HG03159 (cell line): Measurements from ENCODE around the gene MCU.
"Not testable (repeated sequence)": the region's sequence is repeated elsewhere in the genome, so short reads cannot be mapped to it uniquely, and the experiment has no call there.

ENCODE experiments used
- ATAC-seq: cut with Tn5 transposase; IDR thresholded peaks from one replicate; pipeline ENCODE4 v1.9.1; 2021; ENCODE audit warnings: mild to moderate bottlenecking, moderate library complexity; ENCODE audit not compliant: unreplicated experiment

MCU gene

DNA sequence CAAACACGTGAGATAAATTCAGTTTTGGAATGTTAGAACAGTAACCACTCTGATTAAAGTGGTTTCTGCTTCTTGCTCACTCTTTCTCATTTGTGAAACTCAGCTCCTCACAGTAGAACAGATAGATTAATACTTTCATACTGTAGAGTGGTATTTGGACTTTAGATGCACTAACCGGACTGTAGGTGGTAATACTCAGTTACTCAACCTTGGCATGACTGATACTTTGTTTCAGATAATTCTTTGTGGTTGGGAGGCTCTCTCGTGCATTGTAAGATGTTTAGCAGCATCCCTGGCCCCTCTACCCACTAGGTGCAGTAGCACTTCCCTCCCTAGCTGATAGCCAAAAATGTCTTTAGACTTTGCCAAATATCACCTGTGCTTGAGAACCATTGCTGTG, 37.6 kb downstream of the MCU start:
- peak; percentile 73 for ATAC-seq

DNA sequence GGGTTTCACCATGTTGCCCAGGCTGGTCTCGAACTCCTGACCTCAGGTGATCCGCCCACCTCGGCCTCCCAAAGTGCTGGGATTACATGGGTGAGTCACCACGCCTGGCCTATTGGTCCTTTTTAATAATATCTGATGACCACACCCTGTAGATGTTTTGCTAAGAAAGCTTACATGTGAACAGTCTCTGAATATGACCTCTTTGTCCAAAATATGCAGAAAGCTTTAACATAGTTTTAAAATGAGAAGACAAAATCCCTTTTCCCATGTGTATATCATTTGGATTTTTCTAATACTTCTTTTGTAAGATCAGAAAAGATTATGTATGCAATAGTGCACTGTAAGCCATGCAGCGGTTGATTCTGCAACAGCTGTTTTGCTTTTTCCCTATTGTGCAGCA, 38.5 kb downstream of the MCU start:
- no peak for ATAC-seq

DNA sequence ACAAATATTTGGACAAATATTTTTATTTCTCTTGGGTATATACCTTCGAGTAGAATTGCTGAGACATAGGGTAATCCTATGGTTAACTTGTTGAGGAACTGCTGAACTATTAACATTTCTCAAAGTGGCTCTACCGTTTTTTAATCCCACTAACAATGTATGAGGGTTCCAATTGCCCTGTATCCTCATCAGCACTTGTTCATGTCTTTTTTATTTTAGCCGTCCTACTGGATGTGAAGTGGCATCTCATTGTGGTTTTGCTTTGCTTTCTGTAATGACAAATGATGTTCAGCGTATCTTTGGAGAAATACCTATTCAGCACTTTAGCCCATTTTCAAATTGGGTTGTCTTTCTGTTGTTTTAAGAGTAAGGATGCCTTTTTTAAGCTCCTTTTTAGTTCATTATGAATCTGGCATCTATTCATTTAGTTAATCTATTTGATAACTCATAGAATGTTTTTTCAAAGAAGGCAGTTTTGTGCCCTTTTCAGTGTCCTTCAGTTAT, 40.0 kb downstream of the MCU start:
- ATAC-seq: no peak

DNA sequence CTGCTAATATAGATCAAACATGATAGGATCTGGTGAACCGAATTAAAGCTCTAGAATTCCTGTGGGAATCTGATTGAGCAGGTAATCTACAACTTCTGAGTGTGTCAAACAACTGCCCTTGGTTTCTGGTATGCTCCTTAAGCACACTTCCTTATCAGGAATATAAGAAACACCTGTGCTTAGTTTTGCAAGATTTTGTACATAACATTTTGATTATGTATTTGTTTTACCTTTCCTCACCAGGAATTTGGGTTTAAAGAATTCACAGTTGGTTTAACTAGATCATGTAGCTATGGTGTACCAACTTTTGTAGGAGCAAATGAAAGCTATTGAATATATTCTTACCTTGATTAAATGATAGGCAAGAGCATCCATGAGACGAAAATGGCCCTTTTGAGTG, 40.6 kb downstream of the MCU start:
- ATAC-seq: no peak

DNA sequence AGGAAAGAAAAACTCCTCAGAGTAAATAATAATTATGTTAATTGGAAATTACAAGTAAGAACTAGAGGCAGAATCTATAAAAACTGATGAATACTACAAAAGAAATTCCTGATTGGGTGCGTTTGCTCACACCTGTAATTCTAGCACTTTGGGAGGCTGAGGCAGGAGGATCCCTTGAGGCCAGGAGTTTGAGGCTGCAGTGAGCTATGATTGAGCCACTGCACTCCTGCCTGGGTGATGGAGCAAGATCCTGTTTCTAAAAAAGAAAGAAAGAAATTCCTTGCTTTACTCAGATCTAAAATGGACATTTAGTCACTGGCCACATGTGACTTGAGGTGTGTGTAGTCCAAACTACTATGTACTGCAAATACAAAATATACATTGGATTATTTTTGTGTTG, 42.0 kb downstream of the MCU start:
- no peak for ATAC-seq

DNA sequence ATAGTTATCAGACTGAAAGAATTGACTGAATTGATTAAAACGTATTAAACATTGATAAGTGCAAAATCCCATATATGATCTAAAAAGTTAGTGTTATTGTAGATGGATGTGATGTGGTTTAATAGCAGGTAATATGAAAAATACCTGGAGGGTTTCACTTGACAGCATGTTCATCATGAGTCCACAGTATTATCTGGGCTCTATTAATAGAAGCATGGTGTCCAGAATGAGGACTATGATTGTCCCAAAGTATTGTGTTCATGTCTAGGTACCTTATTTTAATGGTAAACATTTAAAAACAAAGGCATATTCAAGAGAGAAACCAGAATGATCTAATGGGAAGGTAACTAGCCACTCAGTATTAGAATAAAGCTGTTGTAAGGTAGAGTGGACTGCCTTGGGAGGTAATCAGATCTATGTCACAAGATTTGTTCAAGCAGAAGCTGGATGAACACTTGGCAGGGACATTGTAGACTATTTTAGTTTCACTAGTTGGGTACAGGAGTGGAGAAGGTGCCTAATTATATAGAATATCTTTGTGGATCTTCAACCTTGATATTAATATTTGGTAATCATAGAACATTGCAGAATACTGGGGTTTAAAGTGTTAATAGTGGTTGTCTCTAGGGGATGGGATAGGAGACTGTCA, 43.5 kb downstream of the MCU start:
- ATAC-seq: no peak

DNA sequence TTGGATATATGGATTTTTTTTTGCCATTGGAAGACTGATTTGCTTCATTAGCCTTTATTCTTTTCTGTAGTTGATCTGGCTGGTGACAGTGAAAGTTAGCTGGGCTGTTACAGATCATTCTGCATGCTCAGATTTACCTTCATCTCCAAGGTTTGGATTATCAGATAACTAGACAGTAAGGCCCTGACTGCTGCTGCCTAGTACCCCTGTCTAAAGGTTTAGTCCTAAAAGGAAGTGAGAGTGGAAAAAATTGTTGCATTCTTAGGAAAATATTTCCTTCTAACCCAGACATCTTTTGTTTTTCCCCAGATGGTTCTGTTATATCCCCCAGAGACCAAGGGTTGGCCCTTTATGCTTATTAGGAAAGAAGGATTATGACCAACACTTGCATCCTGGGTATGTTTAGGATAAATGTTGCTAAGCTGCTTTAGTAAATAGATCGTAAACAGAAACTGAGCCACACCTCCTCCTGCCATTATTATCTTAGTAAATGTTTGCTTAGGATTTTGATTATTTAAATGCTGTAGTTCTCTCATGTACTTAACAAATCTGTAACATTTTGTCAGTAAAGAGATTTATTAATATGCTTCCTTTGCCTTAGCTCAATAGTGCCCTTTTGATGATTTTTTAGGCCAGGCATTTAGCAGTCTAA, 44.4 kb downstream of the MCU start:
- ATAC-seq: no peak

DNA sequence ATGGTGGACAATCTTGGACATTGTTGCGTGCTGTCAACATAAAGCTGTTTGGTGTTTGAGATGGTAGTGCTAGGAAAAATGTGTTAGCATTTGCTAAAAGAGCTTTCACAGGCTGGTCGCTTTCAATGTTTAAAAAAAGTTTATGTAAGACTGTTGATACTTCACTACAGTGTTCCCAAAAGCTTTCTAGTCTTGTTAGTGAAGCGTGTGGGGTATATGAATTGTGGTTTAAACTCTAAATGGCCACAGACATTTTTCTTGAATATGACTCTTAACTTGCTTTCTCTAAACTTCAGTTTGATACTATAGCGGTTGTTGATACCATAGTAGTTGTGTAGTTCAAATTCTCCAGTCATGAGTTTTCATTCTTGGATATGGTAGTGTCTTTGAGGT, 44.9 kb downstream of the MCU start:
- ATAC-seq: no peak

DNA sequence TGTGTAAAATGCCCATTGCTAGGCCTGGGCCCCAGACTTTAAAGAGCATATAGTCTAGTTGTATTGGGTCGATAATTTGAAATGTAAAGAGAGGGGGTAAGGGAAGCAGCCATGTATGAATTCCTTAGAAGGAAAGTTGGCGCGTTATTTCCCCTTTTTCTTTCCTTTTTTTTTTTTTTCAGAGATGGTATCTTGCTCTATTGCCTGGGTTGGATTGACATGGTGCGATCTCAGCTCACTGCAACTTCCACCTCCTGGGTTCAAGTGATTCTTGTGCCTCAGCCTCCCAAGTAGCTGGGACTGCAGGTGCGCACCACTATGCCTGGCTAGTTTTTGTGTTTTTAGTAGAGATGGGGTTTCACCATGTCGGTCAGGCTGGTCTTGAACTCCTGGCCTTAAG, 45.4 kb downstream of the MCU start:
- ATAC-seq: not testable (repeated sequence)

DNA sequence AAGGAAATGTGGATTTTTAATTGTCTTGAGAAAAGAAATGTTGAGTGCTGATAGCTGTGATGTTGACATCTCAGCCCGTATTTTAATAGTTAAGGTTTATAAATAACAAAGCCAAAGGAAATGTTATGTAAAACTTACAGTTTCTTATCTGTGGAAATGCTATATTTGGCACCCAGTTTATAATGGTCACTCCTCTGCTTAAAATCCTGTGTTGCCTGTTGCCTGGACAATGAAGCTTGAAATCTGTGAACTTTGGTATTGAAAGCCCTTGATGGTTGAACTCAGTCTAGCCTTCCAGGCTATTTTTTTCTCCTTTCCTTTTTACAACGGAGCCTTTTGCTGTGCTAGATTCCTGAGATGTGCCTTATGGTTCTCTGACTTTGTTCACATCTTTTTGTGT, 46.5 kb downstream of the MCU start:
- ATAC-seq: no peak

DNA sequence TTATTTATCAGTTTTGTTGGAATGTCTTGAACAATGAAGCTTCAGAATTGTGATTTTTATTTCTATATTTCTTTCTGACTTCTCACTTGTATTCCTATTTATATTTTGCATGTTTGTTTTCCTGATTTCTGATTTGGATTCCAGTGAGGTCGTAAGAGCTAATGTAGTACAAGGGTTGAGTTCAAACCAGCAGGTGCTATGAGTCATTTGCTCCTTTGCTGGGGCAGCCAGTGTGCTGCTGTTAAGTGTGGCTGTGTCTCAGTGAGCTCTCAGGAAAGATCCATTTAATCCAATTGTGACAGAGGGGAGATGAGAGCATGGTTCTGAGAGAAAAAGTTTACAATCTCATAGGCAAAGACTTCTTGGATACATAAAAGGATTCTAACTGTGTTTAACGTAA, 48.6 kb downstream of the MCU start:
- no peak for ATAC-seq

DNA sequence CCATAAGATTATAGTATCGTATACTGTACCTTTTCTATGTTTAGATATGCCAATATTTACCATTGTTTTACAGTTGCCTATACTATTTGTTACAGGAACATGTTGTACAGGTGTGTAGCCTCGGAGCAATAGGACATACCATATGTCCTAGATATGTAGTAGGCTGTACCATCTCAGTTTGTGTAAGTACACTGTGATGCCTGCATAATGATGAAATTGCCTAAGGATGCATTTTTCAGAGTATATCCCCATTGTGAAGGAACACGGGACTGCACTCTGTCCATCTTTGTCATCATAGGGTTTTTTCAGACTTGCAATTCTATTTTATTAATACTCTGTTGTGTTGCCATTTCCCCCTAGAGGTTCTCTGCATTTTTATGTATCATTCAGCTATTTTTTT, 50.1 kb downstream of the MCU start:
- ATAC-seq: no peak

DNA sequence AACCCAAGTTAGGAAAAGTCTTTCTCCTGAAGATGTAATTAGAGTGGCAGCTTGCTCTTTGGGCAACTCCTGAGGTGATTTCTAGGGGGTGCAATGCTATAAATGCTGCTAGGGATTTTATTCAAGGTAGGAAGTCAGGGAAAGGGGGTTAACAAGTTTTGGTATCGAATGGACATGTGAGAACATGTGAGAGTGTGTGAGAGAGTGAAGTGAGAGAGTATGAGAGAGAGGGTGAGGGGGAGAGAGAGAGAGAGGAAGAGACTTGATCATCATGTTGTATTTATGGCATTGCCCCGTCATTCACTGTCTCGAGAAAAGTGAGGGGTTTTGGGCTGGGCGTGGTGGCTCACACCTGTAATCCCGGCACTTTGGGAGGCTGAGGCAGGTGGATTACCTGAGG, 50.9 kb downstream of the MCU start:
- no peak for ATAC-seq

DNA sequence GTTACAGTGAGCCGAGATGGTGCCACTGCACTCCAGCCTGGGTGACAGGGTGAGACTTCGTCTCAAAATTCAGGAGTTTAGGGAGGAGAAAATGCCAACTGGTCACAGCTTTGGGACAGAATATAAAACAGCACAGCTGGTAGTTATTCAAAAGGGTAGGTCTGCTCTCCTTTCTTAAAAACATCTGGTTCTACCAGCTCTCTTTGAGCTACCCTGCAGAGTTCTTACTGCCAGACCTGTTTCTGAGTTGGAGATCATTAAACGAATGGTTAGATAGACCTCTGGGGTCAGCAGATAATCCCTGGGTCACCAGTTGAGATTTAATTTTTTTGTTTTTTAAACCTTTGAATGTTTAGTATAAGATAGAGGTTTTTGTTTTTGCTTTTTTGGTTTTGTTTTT, 52.6 kb downstream of the MCU start:
- no peak for ATAC-seq

DNA sequence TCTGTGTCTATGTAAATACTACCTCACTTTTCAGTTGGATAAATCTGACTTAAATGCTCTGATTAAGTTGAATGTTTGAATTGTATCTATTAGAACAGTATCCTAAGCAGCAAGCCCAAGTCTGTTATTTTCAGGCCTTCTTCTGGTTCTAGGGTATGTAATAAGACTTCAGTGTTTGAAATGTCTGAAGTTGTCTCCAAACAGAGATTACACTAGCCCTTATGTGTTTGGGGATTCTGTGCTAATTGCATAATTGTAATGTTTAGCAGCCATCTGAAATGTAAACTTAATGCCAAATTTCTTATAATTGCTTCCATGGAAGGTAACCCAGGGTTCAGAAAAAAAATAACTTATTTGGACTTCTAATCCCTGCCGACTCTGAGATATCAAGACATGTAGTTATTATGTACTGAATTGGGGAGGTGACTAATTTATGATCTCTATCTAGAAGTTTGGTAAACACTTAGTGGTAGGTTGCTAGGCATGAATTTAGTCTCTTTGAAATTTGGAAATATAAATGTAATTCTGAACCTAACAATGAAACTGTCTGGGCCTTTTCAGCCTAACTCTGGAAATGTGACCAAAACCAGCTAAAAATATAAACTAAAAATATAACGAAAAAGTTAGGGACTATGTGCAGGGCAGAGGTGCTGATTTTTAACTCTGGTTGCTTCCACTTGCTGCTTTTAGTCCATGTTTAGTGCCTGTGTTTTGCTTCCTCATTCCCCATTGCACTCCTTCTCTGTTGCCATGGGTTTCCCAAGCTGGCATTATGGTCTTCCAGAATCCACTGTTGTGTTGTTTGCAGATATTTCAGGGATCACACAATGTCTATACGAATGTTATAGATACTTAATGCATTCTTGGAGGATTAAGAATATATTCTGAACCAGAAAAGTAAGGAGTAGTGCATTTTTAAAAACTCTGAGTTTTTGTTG, 54.8 kb downstream of the MCU start:
- no peak for ATAC-seq

DNA sequence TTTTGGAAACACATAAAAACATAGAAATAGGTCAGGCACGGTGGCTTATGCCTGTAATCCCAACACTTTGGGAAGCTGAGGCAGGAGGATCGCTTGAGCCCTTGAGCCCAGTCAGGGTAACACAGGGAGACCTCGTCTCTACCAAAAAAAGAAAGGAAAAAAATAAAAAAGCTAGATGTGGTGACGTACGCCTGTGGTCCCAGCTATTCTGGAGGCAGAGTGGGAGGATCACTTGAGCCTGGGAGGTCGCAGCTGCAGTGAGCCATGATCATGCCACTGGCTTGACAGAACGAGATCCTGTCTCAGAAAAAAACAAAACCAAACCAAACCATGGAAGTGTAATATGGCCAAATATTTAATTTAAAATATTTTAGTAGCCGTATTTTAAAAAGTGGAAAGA, 55.6 kb downstream of the MCU start:
- no peak for ATAC-seq

DNA sequence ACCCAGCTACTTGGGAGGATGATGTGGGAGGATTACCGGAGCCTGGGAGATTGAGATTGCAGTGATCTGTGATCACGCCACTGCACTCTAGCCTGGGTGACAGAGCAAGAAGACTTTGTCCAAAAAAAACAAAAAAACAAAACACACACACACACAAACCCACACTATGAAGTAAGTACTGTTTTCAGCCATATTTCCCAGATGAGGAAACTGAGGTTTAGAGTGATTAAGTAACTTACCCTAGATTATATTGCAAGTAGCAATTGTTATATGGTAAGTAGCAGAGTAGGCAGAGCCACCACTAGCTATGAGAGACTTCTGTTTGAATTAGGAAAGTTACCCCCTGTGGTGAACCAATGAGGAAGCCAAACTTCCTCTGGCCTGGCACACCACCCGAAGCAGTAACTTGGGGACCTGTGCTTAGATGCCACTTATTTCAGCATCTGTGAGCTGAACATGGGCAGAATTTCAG, 61.9 kb downstream of the MCU start:
- no peak for ATAC-seq

DNA sequence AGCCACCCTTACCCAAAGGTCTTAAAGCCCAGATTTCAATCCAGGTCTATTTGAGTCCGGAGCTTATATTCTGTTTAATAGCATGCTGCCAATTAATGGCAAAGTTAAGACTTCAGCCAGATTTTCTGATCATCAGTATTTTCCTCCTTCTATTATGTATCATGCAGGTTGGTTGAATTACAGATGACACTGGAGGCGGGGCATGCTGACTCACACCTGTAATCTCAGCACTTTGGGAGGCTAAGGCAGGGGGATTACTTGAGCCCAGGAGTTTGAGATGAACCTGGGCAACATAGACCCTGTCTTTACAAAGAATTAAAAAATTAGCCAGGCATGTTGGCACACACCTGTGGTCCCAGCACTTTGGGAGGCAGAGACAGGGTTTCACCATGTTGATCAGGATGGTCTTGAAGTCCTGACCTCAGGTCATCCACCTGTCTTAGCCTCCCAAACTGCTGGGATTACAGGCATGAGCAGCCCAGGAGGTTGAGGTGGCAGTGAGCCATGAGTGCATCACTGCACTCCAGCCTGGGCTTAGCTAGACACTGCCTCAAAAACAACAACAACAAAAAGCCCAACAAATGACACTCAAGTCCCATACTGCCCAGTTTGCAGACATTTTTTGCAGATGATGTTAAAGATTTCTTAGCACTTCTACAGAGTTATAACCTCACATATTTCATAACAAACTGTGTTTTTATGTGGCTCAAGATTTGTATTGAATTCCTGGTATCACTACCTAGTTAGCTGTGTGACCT, 62.5 kb downstream of the MCU start:
- no peak for ATAC-seq

DNA sequence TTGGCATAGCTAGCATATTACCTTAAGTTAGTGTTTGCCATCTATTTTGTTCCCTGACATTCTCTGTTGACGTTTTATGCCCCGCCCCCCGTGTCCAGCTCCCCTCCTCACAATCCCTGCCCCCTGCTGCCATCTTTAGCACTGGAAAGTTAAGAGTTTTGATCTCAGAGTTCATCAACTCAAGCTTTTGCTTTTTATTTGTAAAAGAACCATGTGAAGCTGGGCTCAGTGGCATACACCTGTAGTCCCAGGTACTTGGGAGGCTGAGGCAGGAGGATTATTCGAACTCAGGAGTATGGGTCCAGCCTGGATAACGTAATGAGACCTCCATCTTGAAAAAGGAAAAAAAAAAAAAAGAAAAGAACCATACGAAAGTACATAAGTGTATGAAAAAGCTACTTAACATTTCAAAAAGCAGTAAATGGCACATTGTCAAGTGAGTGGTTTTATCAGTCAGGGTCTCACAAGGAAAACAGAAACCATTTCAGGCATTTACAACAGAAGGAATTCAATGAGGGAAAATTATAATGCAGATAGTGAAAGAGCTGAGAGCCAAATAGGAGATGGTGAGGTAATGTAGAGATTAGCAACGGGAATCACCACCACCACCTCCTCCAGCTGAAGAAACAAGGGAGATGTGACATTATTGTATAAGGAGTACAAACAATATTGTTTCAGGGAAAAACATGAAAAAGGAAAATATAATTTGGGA, 64.9 kb downstream of the MCU start:
- ATAC-seq: no peak

DNA sequence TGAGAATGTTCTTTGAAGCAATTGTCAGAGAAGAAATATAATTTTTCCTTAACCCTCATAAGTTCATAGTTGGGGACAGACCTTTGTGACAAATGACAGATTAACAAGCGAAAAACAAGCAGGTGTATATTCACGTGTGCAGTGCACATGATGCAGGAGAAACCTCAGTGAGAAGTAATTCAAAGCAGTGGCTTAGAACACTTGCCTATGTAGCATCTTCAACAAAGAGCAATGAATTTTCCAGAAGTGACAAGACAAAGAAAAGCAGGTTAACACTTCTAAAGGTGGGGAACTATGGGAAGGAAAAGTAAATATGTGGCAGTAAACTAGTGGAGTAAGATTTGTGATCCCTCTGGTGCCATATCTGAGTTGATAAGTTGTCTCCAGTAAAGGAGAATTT, 65.8 kb downstream of the MCU start:
- no peak for ATAC-seq
